PC-9 (cell line): ENCODE results near the gene RAMP1.

Experiments
- EZH2 ChIP-seq: fragments of 200-600 bp; sonication (generic); IDR thresholded peaks from 2 replicates; pipeline ENCODE4 v1.8.0; 2017; ENCODE audit warnings: antibody characterized with exemption, low read depth
- TF ChIP-seq, protein P1 (sequence below): fragments of 200-600 bp; sonication (generic); conservative IDR thresholded peaks from 2 replicates; pipeline ENCODE4 v1.6.1; 2017; ENCODE audit warnings: mixed run types, antibody characterized with exemption, mild to moderate bottlenecking, moderate library complexity

DNA sequence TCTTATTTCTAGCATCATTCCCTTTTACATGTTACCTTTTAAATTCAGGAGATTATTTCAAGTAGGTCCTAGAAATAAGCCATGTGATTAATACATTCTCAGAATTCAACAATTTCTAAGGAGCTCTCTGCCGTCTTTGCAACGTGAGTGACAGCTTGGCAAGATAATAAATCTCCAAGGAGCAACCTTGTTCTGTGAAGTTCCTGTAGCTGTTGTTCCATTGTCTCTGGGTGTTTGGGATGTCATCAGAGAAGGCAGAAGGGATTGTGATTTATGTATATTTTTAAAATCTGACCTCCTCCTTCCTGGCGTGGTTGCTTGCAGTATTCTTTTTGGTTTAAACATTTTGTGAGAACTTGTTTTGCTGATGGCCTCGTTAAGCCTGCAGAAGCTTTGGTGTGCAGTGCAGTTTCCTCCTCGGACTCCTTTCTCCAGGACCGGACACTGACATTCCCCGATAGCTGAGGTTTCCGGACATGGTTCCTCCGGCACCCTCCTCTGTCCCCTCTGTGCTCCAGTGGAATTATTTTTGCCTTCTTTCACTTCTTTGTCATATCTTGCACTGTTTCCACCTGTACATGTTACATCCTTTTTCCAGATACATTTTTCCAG, 33.7 kb downstream of the RAMP1 start:
- TF ChIP-seq, protein P1, sequence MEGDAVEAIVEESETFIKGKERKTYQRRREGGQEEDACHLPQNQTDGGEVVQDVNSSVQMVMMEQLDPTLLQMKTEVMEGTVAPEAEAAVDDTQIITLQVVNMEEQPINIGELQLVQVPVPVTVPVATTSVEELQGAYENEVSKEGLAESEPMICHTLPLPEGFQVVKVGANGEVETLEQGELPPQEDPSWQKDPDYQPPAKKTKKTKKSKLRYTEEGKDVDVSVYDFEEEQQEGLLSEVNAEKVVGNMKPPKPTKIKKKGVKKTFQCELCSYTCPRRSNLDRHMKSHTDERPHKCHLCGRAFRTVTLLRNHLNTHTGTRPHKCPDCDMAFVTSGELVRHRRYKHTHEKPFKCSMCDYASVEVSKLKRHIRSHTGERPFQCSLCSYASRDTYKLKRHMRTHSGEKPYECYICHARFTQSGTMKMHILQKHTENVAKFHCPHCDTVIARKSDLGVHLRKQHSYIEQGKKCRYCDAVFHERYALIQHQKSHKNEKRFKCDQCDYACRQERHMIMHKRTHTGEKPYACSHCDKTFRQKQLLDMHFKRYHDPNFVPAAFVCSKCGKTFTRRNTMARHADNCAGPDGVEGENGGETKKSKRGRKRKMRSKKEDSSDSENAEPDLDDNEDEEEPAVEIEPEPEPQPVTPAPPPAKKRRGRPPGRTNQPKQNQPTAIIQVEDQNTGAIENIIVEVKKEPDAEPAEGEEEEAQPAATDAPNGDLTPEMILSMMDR: no peak
- no peak for TF ChIP-seq EZH2
